Measurements from ENCODE around the gene ATP10A.

DNA sequence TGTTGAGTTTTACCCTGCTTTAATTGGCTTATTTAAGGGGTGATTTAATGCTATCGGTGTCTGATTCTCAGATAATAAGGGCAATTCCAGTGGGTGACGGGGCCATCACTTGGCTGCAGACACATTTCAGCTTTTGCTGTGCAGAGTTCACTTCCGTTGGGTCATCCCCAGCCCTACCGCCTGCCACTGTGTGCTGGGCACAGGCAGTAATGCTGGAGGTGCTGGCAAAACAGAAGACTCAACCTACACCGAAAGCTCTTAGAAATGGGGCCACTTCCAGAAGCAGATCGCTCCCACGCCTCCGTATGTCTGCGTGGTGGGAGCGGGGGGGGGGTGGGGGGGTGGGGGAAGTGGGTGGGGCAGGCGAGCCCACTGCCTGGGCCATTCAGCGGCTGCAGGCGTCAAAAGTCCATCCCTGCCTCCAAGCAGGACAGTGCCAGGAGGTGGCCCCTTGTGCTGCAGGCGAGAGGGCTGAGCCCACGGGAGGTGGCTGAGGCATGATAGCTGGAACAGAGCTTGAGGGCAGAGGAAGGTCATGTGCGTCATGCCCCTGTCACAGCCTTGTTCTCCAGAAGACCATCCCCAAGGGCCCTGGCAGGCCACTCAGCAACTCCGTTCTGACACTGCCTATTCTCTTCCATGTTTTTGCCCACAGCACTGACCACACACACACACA, 128.3 kb downstream of the ATP10A start:
- TF ChIP-seq CTCF (optimal IDR thresholded peaks at IDR 0.05 in 1 of 3, IDR thresholded peaks at IDR 0.05 in 1 of 3, conservative IDR thresholded peaks at IDR 0.05 in 1 of 3; ENCODE audit: extremely low read depth in 1 of 3, insufficient read depth in 2 of 3, low read length in 3 of 3), result no peak
- TF ChIP-seq EZH2 (IDR thresholded peaks at IDR 0.05; ENCODE audit: low read length), result no peak
